Stimulated activated CD8-positive, alpha-beta memory T cell treated with anti-CD3 and anti-CD28 coated beads, Interleukin-4, amount 100 ng/mL, for 48 hours (primary cell): ENCODE results near the gene MACF1.
A peak's percentile ranks its signal among the peaks of the same experiment; 100 is the strongest.
"Not testable (repeated sequence)": the region's sequence is repeated elsewhere in the genome, so short reads cannot be mapped to it uniquely, and the experiment has no call there.

Experiments
- DNase-seq: peaks from one replicate; pipeline ENCODE4 v3.0.0-alpha.2; 2020

The MACF1 gene

GRCh38 chr1:39182804-39183203 is 21.7 kb upstream of the MACF1 start:
- DNase-seq, result no peak

- DNase-seq, result peak; percentile 81
Measured at GRCh38 chr1:39183503-39184353, 20.8 kb upstream of the MACF1 start.

GRCh38 chr1:39184354-39184818 is 20.1 kb upstream of the MACF1 start:
- no peak for DNase-seq

GRCh38 chr1:39187275-39188046 is 17.0 kb upstream of the MACF1 start:
- DNase-seq, result no peak

- DNase-seq, result no peak
Measured at GRCh38 chr1:39189592-39190041, 14.9 kb upstream of the MACF1 start.

GRCh38 chr1:39190096-39190495 is 14.4 kb upstream of the MACF1 start:
- DNase-seq, result no peak

- DNase-seq, result no peak
Measured at GRCh38 chr1:39194398-39195051, 10.0 kb upstream of the MACF1 start.

- no peak for DNase-seq
Measured at GRCh38 chr1:39195166-39196111, 9.1 kb upstream of the MACF1 start.

- DNase-seq, result peak; percentile 62
Measured at GRCh38 chr1:39196244-39197215, 8.0 kb upstream of the MACF1 start.

GRCh38 chr1:39199593-39199992 is 4.9 kb upstream of the MACF1 start:
- DNase-seq, result no peak

GRCh38 chr1:39205102-39205780 is 746 bp downstream of the MACF1 start:
- peak; percentile 78 for DNase-seq

- no peak for DNase-seq
Measured at GRCh38 chr1:39205781-39206464, 1.4 kb downstream of the MACF1 start.

GRCh38 chr1:39208360-39208759 is 3.9 kb downstream of the MACF1 start:
- DNase-seq, result not testable (repeated sequence)

- no peak for DNase-seq
Measured at GRCh38 chr1:39210649-39211048, 6.2 kb downstream of the MACF1 start.

GRCh38 chr1:39212499-39212898 is 8.0 kb downstream of the MACF1 start:
- no peak for DNase-seq

GRCh38 chr1:39213511-39214002 is 9.1 kb downstream of the MACF1 start:
- DNase-seq, result no peak

GRCh38 chr1:39214021-39214713 is 9.7 kb downstream of the MACF1 start:
- DNase-seq, result no peak

GRCh38 chr1:39214714-39214997 is 10.2 kb downstream of the MACF1 start:
- DNase-seq, result no peak
